ENCODE results near the gene MDP1.

MDP1 gene

DNA sequence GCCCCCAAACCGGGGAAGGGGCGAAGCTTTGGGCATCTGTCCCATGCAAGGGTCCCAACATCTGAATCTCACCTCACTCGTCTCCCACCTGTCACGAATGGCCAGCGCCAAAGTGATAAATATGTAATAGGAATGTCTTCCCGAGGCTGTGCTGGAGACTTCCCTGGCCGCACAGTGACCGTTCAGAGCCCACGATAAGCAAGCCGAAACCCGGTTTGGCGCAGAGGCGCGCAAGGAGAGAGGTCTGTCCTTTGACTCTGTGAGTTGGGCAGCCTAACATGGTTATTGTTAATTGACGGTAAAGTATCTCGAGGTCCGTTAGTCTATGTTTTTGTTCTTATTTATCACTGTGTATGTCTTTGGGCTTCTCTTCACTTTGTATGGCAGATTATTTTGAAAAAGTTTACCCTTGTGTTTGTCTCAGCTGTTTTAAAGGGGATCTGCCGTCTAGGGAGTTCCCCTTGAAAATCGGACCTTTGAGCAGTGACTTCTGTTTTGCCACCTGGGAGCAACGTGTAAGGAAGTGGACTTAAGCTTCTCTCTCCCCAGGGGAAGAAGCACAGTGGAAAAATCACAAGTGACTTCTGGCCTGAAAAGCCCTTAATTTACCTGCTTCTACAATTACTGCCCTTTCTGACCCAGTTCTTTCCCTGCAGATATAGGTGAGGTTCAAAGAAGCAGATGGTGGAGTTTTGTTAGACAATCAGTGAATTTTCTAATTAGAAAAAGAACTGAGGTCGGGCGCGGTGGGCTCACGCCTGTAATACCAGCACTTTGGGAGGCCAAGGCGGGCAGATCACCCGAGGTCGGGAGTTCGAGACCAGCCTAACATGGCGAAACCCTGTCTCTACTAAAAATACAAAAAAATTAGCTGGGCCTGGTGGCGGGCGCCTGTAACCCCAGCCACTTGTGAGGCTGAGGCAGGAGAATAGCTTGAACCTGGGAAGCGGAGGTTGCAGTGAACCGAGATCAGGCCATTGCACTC, 19.5 kb downstream of the MDP1 start:
- DNase-seq = no peak

DNA sequence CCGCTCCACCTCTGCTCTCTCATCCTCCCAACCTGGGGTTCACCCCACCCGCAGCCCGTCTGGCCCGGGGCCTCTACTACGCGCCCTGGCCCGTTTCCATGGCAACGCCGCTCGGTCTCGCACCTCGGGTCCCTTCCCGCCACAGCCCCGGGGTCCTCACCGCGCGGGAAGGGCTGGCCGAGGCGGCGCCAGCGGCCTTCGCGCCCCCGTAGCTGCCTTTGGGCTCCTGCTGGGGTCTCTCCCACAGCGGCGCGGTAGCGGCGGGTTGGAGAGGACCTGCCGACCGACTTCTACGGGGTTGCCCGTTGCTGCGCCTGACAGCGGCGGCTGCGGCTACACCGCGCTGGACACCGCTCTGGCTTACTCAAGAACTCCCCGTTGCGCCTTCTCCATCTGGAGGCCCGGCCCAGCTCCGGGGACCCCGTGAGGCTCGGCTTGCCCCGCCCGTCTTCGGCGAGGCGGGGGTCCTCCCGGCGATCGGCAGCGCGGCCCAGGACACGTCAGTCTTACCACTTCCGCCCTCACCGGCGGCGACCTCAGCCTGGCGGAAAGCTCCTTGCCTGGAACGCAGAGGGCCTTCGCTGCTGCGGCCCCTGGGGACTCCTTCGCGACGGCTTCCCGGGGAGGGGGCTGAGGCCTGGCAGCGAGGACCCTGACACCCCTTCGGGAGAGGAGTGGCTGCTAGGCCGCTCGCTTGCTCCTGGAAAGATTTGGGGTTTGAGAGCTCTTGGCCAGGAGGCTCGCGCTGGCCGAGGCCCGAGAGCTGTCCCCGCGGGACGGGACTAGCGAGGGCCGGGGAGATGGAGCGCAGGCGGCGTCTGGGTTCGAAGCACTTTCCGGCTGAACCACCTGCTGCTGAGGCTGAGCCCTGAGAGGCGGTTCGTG, 20.4 kb downstream of the MDP1 start, which contains the start of gene TM9SF1:
TSS of gene TM9SF1 (minus strand) at position 256 of the 885 bp plus-strand sequence. CDS start 422 bp downstream, outside the sequence.
- DNase-seq = peak; percentile 86

DNA sequence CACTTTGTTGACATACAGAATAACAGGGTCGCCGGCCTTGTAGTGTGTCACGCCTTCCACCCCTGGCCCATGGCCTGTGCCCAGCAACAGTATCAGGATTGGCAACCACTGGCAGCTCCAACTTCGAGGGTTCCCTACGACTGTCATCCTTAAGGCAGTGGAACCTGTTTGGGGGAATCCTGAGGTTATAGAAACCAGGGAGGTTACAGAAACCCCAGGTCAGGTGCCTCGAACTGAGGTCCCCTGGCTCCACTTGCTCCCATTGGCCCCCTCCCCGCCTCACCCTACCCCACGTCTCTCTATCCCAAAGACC, 21.0 kb downstream of the MDP1 start:
- DNase-seq = no peak

DNA sequence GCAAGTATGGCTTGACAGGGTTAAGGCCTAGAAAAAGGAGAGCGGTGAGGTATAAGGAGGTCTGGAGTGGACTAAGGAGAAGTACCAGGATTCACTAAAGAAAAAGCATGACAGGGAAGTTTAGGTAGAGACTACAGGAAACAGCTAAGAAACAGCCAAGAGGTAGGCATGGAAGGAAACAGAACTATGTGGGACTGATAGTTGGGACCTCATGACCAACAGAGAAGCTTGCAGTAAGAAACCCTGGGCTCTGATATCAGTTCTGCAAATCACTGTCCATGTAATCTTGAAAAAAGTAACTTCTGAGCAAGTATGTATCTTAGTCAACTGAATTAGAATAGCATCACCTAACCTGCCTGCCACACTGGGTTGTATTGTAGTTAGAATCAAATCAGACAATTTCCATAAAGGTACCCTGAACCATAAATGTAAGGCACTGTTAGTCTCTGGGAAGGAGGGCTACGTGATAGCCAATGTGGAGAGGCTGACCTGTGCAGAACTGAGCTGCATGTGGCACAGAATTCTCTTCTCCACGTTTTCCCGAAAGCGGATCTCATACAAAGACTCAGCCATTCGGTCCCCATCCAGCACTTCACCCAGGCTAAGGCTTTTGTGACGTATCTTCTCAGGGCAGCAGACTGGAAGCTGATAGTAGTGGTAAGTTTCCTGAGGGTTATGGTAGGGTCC, 21.5 kb downstream of the MDP1 start:
- no peak for DNase-seq

DNA sequence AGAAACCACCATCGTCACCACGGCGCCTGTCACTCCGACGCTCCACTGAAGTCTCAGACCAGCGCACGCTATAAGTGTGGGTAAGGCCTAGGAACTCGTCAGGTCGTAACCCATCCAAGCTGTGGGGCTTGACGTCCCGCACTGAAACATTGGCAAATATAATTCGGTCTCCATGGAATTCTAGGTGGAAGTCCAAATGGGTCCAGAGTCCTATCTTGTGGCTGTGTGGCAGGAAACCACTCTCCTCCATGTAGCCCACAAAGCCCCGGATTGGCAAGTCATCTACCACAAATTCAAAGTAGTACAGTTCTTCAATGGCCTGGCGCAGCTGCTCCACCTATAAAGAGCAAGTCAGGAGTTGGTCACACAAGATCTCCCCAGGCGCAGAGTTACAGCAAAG, 22.9 kb downstream of the MDP1 start:
- no peak for DNase-seq

DNA sequence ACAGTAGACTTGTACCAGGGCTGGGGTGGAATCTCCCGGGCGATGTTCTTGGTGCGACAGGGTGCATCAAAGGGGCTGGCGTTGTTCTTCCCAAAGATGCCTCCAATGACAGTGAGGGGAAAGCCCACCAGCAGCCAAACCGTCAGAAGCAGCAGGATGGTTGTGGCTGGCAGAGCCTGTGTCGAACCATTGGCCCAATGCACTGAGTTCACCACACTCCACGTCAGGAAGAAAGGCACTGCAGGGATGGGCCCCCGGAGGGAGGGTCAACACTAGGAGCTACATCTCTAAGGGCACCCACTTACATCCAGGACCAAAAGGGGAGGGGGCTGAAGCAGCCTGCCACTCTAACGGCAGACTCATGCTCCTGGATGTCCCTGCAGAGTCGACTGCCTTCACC, 25.4 kb downstream of the MDP1 start:
- no peak for DNase-seq

DNA sequence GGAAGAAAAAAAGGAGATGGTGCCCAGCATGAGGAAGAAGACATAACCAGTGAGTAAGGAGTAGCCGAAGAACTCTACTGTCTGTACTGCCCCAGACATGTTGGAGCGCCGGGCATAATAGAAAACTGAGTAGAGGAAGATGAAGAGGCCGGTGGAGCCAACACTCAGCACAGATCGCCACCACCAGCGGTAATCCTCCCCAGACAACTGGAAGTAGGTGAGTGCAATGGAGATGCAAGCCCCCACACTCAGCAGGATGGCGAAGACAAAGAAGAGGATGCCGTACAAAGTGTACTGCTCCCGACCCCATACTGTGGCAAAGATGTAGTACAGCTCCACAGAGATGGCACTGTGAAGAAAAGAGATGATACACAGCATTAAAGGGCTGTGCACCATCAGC, 26.4 kb downstream of the MDP1 start:
- no peak for DNase-seq

DNA sequence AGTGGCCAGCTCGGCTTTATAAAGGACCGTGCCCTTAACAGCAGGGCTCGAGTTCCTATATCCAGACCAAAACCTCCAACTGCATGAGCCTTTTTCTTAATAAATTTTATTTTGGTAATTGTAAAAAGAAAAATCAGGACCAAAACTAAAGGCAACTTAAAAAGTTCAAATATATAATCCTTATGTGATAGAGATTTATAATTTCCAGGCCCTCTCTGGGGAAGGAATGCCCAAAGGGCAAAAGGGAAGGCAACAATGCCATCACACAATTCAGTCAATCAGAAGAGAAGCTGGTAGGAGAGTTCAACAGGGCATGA, 26.8 kb downstream of the MDP1 start:
- no peak for DNase-seq

DNA sequence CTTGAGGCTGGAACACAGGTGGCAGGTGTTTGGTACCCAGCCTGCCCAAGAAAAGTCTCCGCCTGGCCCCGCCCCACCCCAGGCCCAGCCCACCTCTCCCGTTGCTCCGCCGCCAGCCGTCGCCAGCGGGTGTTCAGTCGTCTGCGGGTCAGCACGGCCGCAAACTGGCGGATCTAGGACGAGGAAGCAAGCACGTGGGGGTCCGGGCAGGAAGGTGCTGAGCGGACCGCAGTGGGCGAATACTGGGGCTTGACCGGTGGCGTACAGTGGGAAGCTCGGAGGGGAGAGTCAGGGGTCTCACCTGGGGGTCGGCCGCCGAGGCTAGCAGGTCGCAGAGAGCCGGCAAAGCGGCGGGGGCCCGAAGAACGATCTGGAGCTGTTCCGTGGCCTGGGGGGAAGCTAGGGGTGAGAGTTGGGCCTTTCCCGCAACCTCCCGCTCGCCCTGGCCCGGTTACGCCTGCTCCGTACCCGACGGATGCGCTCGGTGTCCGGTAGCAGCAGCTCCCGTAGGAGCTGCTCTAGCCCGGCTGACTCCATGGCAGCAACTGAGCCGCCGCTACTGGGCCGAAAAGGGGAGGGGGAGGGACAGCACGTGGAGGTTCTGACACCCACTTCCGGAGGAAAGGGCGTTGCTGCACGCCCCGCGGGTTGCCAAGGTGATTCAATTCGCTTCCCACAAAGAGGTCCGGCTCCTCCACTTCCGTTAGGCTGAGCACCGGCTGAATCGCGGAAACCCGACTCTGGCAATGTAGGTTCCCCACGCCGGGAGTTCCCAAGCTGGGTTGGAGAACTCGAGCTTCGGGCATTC, 27.4 kb downstream of the MDP1 start, which contains the start of gene IPO4:
TSS of gene IPO4 (minus strand) at position 566 of the 808 bp plus-strand sequence. CDS start at position 537, 29 bp downstream.
- peak; percentile 95 for DNase-seq

DNA sequence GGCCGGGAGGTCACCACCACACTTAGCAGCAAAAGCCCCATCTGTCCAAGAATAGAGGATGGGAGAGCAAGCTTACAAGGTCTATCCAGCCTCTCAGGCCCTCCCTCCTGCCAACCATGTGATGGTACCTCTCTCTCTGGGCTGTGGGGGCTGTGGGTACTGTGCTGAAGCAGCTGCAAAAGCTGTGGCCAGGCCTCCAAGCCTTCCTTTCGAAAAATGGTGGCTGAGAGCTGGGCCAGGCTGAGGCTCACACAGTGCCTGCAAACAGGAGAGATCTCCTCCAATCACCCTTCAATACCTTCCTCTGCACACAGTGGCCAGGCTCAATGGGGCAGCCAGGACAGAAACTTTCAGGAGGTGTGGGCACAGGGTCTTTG, 28.3 kb downstream of the MDP1 start:
- no peak for DNase-seq

DNA sequence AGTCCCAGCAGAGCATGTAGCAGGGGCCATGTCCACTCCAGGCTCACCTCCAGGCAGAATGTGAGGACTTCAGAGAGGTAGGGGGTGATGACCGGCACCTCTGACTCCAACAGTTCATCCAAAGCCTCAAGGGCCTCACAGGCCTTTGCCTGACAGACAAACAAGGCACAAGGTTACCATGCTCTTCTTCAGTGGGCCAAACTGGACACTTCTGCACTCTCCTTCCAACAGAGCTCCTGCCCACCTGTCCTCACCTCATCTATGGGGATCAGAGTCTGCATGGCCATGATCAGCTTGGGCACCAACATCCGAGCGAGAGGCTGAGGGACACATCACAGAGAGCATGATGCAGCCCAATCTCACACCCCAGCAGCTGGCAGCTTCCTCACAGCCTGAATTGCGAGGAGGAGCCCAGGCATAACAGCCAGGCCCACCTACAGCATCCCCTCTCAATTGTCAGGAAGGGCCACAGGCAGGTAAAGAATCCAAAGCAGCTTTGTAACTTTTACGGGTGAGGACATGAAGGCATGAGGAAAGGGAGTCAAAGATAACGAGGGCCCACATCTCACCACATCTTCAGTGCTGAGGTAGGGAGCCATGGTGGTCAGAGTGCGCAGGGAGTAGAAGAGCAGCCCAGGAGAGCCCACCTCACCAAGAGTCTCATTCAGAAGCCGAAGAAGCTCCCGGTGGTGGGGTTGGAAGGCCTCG, 28.9 kb downstream of the MDP1 start:
- no peak for DNase-seq

DNA sequence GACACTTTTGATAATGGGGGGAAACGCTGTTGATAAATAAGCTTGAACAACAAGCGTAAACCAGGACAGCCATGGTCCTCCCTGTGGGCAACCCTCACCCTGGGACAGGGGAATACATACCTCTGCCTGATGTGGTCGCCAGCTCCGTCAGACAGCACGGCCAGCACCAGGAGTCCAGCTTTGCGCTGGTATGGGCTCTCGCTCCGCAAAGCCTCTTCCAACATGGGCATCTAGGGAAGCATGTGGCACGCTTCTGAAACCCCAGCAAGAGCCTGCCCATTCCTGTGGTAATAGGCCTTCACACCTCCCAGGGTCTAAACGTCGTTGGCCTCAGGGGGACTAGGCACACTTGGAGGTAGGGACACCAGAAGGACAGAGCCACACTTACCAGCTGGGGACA, 30.1 kb downstream of the MDP1 start:
- no peak for DNase-seq

DNA sequence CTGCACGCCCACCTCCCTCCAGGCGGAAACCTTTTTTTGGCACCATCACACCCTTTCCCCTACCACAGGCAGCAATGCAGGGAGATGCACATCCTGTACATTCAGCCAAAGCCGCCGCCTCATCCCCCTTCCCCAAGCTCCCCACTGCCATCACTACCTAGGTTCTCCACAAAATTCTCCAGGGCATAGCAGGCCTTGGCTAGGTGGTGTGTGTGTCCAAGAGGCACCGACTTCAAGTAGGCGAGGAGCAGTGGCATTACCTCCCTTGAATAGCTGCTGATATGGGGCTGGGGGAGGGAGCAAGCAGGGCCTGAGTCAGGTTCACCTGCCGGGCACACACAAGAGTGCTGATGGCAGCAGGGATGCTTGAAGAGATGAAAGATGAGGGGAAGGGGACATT, 30.8 kb downstream of the MDP1 start:
- DNase-seq = no peak

DNA sequence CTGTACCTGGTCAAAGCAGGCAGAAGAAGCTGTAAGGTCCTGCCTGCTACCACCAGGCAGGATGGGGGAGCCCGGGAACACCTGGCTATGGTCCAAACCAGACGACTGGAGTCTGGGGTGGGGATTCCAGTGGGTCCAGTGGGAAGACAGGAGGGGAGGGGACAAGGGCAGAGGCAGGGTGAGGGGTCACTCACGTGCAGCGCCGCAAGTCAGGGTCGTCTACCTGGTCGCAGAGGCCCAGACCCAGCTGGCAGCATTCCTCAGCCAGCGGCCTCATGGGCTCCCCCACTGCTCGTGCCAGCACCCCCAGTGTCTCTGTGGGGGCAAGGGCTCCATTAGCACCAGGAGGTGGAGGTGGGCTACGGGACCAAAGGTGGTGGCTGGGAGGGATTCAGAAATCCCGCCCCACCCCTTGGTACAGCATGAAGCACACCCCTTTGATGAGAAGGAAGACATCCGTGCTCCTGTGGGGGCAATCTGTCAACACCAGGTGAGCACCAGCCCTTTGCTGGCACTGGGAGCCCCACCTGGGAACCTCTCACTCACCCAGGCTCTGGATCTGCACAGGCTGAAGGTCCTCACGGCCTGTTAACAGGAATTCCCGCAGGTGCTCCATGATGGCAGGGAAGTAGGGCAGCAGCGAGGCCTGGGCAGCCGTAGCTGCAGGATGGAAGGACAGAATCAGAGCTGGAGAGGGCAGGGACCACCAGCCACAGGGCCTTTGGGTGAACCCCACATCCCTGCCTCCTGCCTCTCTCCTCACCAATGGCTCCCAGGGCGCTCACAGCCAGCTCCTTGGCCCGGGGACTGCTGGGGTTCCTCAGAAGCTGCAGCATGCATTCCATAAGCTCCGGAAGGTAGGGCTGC, 31.5 kb downstream of the MDP1 start:
- DNase-seq = no peak

DNA sequence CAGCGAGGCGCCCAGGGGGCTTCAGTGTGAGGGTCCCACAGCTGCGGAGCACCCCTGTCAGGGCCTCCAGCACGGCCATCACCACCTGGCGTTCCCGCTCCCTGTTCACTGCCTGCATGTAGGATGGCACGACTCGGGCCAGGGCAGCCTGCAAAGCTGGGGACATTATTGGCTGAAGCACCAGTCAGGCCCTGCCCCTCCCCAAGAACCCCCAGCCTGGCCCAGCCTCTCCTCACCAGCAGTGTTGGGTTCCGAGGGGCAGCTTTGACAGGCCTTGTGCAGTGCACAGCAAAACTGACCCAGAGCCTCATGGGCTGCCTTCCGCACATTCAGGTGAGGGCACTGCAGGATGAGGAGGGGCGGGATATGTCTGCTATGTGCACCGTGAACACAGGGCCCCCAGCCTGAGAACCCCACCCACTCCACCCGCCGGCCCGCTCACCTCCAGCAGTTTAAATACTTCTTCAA, 32.8 kb downstream of the MDP1 start:
- DNase-seq = no peak

DNA sequence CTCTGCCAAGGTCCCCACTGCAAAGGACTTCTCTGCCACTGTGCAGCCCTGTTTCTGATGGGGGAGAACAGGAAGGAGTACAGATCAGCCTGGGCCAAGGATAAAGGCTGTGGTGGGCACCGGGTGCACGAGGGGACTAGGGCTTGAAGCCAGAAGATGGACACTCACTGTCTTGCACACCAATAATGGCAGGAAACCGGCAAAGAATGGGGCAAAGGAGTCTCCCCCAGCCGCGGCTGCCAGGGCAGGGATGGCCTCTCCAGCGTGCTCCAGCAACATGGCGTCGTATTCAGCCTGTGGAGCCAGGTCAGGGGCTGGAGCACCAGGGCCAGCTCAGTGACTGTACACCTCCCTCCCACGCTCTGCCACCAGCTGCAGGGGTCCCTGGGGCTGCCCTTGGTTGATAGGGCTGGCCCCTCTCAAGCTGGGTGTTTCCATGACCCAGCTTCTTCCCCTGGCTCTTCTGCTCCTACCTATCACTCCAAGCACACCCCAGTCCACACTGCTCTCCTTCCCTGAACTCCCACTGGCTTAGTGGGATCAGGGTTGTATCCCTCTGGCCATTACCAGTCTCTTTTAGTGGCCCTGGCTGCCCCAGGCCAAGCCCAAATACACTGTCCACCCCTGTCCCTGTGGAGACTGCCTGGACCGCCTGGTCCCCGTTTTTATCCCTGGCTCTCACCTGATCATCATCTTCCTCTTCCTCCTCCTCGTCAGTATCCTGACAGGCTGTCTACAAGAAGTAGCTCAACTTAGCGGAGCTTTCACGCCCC, 33.6 kb downstream of the MDP1 start:
- DNase-seq = no peak

DNA sequence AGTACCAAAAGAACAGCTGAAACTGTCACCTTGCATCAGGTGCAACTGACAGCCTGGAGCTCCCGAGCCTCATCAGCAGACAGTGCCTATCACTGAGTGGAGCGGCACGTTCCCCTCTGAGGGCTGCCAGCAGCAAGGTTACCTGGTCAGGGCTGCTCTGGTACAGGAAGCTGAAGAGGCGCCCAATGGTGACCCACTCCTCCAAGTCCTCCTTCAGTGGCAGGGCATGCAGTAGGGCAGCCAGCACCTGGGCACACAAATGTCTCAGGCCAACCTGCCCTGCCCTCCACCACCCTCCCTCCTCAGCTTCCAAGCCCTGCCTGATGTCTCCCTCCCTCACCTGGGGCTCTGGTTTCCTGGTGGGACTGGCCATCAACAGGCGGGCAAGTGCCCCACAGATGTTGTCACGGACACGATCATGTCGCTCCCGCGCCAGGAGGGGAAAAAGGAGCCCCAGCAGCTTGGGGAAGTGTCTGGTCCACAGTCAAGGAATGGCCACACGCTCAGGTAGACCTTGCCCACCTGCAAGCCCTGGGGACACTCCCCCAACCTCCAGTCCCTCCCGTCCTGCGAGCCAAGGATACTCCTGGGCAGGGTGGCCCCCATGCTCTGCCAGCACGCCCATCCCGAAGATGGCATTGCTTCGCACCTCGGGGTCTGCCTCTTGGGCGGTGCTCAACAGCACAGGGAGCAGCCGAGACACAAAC, 34.3 kb downstream of the MDP1 start:
- no peak for DNase-seq

DNA sequence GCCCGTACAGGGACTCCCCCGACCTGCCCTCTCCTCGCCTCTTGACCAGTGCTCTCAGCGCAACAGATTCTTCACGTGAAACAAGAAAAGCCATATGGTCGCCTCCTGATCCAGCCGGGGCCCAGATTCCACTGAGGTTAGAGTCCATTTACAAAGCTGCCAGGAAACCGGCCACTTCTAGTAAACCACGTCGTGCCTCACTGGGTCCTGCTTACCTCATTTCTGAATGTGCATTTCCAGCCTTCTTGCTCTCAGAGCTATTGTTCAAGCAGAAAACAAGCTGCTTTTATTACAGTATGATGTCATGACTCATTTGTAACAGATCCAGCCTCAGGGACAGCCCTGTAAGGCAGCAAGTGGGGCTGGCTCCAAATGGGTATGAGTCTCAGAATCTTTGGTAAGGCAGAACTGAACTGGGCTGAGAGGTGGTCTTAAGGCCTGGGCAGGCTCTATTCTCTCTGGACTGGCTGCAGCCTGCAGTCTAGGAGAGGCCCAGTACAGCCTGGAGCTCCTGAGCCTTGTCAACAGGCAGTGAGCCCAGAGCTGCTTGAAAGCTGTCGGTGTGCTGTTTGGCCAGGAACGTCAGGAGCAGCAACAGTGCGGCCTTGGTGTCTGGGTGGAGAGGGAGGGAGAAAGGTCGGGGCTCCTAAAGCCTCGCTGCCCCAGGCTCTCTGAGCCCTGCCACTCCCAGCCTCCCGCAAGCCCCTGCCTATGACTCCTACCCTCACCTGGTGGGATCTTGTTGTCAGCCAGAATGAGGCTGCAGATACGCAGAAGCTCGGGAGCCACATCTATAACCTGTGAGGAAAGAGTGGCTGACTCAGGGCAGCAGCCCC, 35.7 kb downstream of the MDP1 start:
- no peak for DNase-seq
